ENCODE results near the gene CPEB4.

Gene CPEB4

DNA sequence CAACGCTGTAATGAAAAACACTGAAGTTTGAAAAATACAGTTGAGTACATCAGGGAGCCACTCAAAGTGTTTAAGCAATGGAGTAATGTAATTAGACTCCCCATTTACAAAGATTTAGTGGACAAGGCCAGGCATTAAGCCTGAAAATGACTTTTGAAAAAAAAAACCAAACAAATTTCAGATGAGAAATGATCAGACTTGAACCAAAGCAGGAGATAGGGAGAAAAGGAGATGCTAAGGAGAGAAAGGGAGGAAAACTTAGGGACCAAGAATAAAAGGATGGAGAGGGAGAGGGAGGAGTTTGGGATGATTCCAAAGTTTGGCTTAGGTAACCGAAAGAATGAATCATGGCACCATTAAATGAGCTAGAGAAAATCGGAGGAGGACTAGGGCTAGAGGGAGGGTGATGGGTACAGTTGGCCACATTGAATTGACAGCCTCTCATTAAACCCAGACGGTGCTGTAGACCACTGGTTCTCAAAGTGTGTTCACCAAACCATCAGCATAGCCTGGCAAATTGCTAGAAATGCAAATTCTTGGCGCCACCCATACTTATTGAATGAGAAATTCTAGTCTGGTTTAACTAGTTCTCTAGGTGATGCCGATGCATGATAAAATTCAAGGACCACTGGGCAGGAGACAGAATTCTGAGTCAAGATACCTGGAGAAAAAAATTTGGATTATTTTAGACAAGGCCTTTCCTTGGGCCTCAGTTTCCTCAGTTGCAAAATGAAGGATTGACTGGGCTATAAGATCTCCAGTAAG lies 6.2 kb upstream of the CPEB4 start:
- H3K27ac ChIP-seq: no peak overlapping the region
- TF ChIP-seq CTCF (IDR thresholded peaks at IDR 0.05): no peak
- TF ChIP-seq ZFX (IDR thresholded peaks at IDR 0.05; ENCODE audit: borderline replicate concordance): no peak

DNA sequence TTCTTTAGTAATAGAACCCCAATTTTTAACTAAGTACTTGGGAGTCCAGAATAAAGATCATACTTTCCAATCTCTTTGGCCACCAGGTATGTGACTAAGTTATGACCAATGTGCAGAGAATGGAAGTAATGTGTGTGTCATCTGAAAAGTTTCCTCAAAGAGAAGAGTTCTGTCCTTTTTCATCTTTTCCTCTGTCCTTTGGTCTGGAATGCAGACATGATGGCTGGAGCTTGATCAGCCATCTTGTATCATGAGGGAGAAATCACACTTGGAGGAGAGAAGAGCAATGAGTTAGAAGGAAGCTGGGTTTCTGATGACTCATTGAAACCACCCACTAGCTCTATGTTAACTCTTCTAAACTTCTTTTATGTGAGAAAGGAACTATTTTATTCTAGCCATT lies 5.5 kb upstream of the CPEB4 start:
- TF ChIP-seq CTCF (IDR thresholded peaks at IDR 0.05): no peak
- TF ChIP-seq ZFX (IDR thresholded peaks at IDR 0.05; ENCODE audit: borderline replicate concordance): no peak
- H3K27ac ChIP-seq: no peak overlapping the region

GRCh38 chr5:173883347-173883924 lies 4.7 kb upstream of the CPEB4 start:
- TF ChIP-seq CTCF (IDR thresholded peaks at IDR 0.05): no peak
- no peak for TF ChIP-seq ZFX (IDR thresholded peaks at IDR 0.05; ENCODE audit: borderline replicate concordance)
- H3K27ac ChIP-seq: no peak overlapping the region

DNA sequence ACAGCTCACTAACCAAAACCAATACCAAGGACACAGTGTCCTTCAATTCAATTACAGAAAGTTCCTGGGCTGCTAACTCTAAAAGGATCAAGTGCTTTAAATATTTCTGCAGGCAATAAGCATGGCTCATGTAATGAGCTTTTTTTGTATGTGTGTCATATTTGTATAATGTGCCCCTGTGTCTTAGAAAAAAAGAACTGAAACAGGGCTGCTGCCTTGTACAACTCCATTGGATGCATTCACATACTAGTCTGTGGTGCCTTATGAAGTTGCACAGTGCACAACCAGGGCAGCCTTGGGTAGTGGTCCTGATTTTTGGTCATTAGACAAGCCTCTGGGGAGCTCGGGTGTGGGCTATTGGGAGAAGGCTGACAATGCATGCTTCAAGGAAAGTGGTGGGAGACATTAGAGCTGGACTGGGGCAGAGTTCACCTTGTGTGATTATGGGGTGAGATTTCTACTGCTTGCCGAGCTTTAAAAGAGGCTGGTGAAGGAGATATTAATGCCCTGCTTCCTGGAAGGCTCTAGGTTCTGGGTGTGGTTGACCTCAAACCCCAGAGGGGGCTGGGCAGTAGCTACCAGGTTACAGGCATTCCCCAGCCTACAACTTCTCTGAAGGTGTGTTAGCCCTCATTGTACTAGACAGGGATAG lies 3.6 kb upstream of the CPEB4 start:
- no peak for TF ChIP-seq CTCF (IDR thresholded peaks at IDR 0.05)
- TF ChIP-seq ZFX (IDR thresholded peaks at IDR 0.05; ENCODE audit: borderline replicate concordance): no peak
- no peak overlapping the region for H3K27ac ChIP-seq

DNA sequence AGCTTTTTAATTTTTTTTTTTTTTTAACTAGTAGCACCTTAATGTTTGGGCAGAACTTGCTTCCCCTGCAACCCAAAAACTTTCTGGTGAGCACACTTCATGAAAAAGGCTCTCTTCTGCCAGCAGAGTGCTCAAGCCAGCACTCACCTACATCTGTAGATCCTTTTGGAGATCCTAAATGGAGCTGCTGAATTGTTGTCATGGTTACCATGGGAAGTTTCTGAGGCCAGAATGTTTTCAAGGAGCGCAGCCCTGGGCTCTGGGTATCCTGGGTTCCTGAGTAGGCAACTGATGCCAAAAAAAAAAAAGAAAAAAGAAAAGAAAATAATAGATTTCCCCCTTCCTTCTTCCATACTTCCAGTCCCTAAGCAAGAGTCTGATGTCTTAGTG lies 3.1 kb upstream of the CPEB4 start:
- no peak overlapping the region for H3K27ac ChIP-seq

DNA sequence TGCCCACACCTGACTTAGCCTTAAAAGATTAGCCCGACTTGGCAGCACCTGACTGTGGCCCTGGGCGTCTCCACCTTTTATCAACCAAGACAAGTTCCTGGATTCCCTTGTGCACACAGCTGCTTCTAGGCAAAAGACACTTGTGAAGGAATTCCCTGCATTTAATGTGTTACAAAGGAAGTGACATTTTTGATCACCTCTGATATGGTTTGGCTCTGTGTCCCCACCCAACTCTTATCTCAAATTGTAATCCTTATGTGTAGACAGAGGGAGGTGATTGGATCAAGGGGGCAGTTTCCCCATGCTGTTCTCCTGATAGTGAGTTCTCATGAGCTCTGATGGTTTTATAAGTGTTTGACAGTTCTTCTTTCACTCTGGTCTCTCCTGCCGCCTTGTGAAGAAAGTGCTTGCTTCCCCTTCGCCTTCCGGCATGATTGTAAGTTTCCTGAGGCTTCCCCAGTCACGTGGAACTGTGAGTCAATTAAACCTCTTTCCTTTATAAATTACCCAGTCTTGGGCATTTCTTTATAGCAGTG lies 2.6 kb upstream of the CPEB4 start:
- TF ChIP-seq CTCF (IDR thresholded peaks at IDR 0.05) (no peak), ZFX (IDR thresholded peaks at IDR 0.05; ENCODE audit: borderline replicate concordance) (no peak)
- H3K27ac ChIP-seq: no peak overlapping the region

More for the DNA sequence above, 3.1 kb upstream of the CPEB4 start:
- TF ChIP-seq ZFX (IDR thresholded peaks at IDR 0.05; ENCODE audit: borderline replicate concordance) (no peak), CTCF (IDR thresholded peaks at IDR 0.05) (no peak)

- no peak overlapping the region for H3K27ac ChIP-seq
- TF ChIP-seq CTCF (IDR thresholded peaks at IDR 0.05) (no peak), ZFX (IDR thresholded peaks at IDR 0.05; ENCODE audit: borderline replicate concordance) (no peak)
Observed at GRCh38 chr5:173886150-173886549, 2.0 kb upstream of the CPEB4 start.
